ENCODE measurements around the gene PREP.
"Not testable (repeated sequence)": the region's sequence is repeated elsewhere in the genome, so short reads cannot be mapped to it uniquely, and the experiment has no call there.

PREP gene

DNA sequence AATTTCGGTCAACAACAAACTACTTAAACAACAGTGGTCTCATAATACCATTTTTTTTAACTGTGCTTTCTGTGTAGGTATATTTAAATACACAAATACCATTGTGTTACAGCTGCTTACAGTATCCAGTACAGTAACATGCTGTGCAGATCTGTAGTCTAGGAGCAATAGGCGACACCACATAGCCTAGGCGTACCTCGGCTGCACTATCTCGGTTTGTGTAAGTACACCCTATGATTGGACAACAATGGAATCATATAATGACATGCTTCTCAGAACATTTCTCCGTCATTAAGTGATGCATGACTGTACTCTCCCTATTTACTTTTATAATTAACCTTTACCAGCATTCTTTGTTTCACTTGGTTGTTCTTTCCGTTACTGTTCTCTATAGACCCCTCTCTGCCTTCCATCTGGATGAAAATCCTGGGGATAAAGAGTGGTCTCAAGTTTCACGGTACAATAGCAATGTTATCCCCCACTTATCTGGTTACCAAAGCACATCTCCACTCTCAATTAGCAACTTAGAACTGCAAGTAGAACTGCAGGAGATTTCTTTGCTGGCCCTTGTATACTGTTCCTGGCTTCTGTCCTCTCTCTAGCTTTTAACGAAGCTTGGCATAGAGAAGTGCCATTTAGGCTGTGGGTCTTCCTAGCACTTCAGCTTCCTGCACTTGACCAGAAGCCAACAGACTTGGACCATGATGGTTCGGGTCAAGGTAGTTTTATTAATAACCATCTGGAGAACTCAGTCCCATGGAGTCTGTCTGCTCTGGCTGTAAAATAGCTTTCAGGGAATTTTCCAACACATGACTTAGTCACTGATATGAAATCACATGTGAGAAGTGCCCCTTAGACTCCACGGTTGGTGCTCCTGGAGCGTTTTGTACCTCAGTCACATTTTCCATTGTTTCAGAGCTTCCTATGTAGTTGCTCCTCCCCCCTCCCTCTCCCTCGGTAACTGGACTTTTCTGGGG is 142.7 kb downstream of the PREP start:
- no peak for DNase-seq

DNA sequence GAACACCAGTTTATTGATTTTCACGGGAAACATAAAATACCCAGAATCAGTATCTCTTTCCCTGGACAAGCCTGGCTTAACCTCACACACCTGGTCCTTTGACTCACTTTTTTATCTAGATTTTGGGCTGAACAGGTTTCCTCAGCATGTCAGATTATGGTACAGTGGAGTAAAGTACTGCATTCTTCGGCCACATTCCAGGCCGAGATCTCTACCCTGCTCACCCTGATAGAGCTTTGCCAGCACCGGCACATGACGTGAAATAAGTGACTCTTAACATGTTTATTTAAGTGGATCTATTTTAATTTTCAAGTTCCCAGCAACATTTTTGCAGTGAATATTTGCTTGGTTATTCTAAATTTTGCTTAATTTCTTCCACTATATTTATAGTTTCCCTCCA is 144.1 kb downstream of the PREP start:
- DNase-seq: no peak

DNA sequence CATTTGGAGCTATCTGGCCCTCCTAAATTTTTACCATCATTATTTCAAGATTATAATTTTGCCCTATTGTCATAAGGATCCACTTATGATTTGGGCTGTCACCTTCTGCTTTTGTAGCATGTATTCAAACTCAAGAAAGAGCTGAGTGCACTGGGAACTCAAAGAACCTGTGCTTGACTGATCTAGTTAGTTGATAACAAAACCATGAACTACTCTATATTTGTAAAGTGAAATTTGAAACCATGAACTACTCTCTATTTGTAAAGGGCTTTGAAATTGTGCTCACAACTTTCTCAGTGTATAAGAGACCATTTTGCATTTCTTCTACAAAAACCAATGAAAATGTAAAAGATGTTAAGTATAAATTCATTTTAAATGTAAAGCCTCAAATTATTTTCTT is 145.5 kb downstream of the PREP start:
- DNase-seq: no peak

DNA sequence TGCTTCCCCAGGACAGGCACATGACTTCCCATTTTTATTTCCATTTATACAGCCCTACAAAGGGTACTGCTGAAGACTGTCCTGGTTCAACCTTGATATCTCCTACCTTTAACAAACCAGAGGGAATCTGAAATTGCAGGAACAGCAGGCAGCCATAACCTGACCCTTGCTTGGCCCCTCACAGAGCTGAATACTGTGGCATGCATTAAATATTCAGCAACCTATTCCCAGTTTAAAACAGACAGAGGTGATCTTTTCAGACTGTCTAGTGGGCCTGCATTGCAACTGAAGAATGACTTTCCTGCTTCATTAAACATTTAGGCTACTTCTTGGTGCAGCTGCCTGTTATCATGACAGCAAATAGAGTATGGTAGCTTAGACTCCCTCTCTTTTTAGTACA is 146.3 kb downstream of the PREP start:
- no peak for DNase-seq

DNA sequence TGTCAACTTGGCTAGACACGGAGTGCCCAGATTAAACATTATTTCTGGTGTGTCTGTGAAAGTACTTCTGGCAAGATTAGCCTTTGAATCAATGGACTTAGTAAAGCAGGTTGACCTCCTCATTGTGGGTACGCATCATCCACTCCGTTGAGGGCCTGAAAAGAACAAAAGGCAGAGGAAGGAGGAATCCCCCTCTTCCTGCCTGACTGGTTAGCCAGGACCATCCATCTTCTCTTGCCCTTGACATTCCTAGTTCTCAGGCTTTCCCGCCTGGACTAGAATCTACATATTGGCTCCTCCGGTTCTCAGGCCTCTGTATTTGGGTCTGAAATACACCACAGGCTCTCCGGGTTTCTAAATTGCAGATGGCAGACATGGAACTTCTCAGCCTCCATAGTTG is 149.1 kb downstream of the PREP start:
- DNase-seq: no peak

DNA sequence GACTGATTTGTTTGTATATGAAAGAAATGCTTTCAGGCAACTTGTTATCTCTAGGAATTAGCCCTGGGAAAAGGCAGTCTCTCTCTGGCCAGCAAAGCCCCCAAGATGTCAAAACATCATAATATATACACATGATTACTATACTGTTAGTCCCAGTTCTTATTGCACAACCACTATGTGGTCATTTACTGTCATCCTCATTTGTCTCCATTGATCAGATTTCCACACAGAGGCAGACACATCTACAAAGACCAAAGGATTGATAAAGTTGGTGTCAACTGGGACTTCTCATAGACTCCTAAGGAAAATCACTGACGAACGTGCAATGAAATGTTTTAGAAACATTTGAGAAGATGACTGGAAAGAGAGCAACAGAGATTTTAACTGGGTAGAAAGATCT is 151.2 kb downstream of the PREP start:
- no peak for DNase-seq

DNA sequence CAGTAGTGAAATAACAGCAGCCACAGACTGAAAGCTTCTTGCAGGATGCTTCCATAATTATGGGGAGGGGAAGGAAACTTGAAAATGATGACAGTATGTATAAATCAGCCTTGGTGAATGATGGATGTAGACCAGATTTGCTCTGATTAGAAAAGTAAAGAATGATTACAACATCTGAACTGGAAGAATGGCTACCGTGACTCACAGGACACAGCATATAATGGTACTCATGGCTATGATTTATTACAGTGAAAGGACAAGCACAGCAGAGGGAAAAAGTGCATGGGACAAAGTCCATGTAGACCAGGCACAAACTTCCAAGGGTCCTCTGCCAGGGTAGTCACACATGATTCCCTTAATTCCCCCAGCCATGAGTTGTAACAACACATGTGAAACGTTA is 152.3 kb downstream of the PREP start:
- DNase-seq: no peak

GRCh38 chr6:105243487-105243886 is 159.4 kb downstream of the PREP start:
- DNase-seq: no peak

- no peak for DNase-seq
Measured at GRCh38 chr6:105235155-105235554, 167.7 kb downstream of the PREP start.

- not testable (repeated sequence) for DNase-seq
Measured at GRCh38 chr6:105231771-105232170, 171.1 kb downstream of the PREP start.

Measured in AML-193 (cell line).